Smooth muscle cell (in vitro differentiated cells): ENCODE data around the gene PLA2G4A. TPM values are rescaled to one million over a fixed set of nuclear protein-coding genes. Genes with fewer than 3 reads are reported as not detected.

Experiments used
- DNase-seq: peaks from one replicate; lab custom pipeline; 2025; ENCODE audit not compliant: unreplicated experiment; lab: John Stamatoyannopoulos, UW
- H2AFZ ChIP-seq: fragments of 200-600 bp; sonication (generic); 2 replicates; pipeline ENCODE4 v1.6.0; 2016; ENCODE audit warnings: antibody characterized with exemption, low read depth, mild to moderate bottlenecking
- H3F3A ChIP-seq: fragments of 200-600 bp; sonication (generic); 2 replicates; pipeline ENCODE4 v1.6.0; 2017; ENCODE audit warnings: antibody characterized with exemption, low read depth
- H3K27ac ChIP-seq: fragments of 200-600 bp; sonication (generic); 2 replicates; pipeline ENCODE4 v1.5.1; 2016; ENCODE audit warnings: low read depth, mild to moderate bottlenecking
- H3K27me3 ChIP-seq: fragments of 200-600 bp; sonication (generic); 2 replicates; pipeline ENCODE4 v1.6.1; 2016; ENCODE audit warnings: low read depth, mild to moderate bottlenecking
- H3K36me3 ChIP-seq: fragments of 200-600 bp; sonication (generic); 2 replicates; pipeline ENCODE4 v1.5.1; 2016; ENCODE audit warnings: low read depth
- H3K4me1 ChIP-seq: fragments of 200-600 bp; sonication (generic); 2 replicates; pipeline ENCODE4 v1.5.1; 2016; ENCODE audit warnings: low read depth
- H3K4me2 ChIP-seq: fragments of 200-600 bp; sonication (generic); 2 replicates; pipeline ENCODE4 v1.6.0; 2016; ENCODE audit warnings: mild to moderate bottlenecking
- H3K4me3 ChIP-seq: fragments of 200-600 bp; sonication (generic); 2 replicates; pipeline ENCODE4 v1.5.1; 2016; ENCODE audit warnings: mild to moderate bottlenecking
- H3K79me2 ChIP-seq: fragments of 200-600 bp; sonication (generic); 2 replicates; pipeline ENCODE4 v1.6.0; 2016; ENCODE audit warnings: low read depth, mild to moderate bottlenecking
- H3K9ac ChIP-seq: fragments of 200-600 bp; sonication (generic); 2 replicates; pipeline ENCODE4 v1.6.0; 2016; ENCODE audit warnings: low read depth
- H3K9me3 ChIP-seq: fragments of 200-600 bp; sonication (generic); replicated peaks from 2 replicates; pipeline ENCODE4 v1.5.1; 2016; ENCODE audit warnings: low read depth
- H4K20me1 ChIP-seq: fragments of 200-600 bp; sonication (generic); 2 replicates; pipeline ENCODE4 v1.6.0; 2016; ENCODE audit warnings: low read depth
- CTCF ChIP-seq: fragments of 200-600 bp; sonication (generic); IDR thresholded peaks from 2 replicates; pipeline ENCODE4 v1.5.1; 2017; ENCODE audit warnings: borderline replicate concordance, mild to moderate bottlenecking, antibody characterized with exemption; ENCODE audit not compliant: insufficient read depth, poor library complexity, severe bottlenecking
- WGBS: methylation state at CpG from one replicate; pipeline ENCODE4 v1.1.7; 2016; ENCODE audit warnings: low lambda C conversion rate; 5-methylcytosine and 5-hydroxymethylcytosine counted together
- polyA plus RNA-seq: library from polyadenylated mRNA; unstranded; fragments of >200 nt; fragmentation: Nextera tagmentation; extraction: Ambion mirVana; gene quantifications from 2 replicates; pipeline ENCODE4 v1.2.1, GENCODE V29; 2016
- total RNA-seq: library from RNA; depleted of rRNA; stranded (reverse); fragments of >200 nt; gene quantifications from 2 replicates; pipeline ENCODE4 v1.2.3, GENCODE V29; 2014

Gene PLA2G4A
- total and polyA plus RNA-seq, 2 experiments from 2014 or later, result 3.3 to 7.8 TPM

GRCh38 chr1:186957314-186957713 is 128.6 kb downstream of the PLA2G4A start:
- WGBS, result 38% methylated on average over 2 of the region's 2 CpGs
- no peak overlapping the region for H3K9ac ChIP-seq
- no peaks in the 10 kb centered on the region for H3K36me3 ChIP-seq
- no peaks in the 10 kb centered on the region for H3K79me2 ChIP-seq
- H2AFZ ChIP-seq, result no peak overlapping the region
- H3K9me3 ChIP-seq, result no peaks in the 10 kb centered on the region
- no peaks in the 10 kb centered on the region for H3K4me1 ChIP-seq
- no peaks in the 10 kb centered on the region for H3K27me3 ChIP-seq
- no peak for DNase-seq
- no peak overlapping the region for H3K27ac ChIP-seq
- no peaks in the 10 kb centered on the region for H3F3A ChIP-seq
- no peaks in the 10 kb centered on the region for H4K20me1 ChIP-seq
- no peak overlapping the region for H3K4me3 ChIP-seq
- no peak overlapping the region for H3K4me2 ChIP-seq
- TF ChIP-seq CTCF, result no peak

- WGBS, result 82% methylated on average over 2 of the region's 2 CpGs
- Histone ChIP-seq H2AFZ (no peak overlapping the region), H3F3A (no peaks in the 10 kb centered on the region), H3K9me3 (no peaks in the 10 kb centered on the region), H3K4me1 (no peaks in the 10 kb centered on the region), H3K9ac (no peak overlapping the region), H3K27me3 (no peaks in the 10 kb centered on the region), H4K20me1 (no peaks in the 10 kb centered on the region), H3K79me2 (no peaks in the 10 kb centered on the region), H3K36me3 (no peaks in the 10 kb centered on the region), H3K27ac (no peak overlapping the region), H3K4me3 (no peak overlapping the region), H3K4me2 (no peak overlapping the region)
- no peak for DNase-seq
- no peak for TF ChIP-seq CTCF
Observed at GRCh38 chr1:186958520-186958919, 129.8 kb downstream of the PLA2G4A start.

- H3K4me1 ChIP-seq, result no peaks in the 10 kb centered on the region
- no peak overlapping the region for H3K27ac ChIP-seq
- H4K20me1 ChIP-seq, result no peaks in the 10 kb centered on the region
- TF ChIP-seq CTCF, result no peak
- no peak overlapping the region for H3K4me3 ChIP-seq
- no peak overlapping the region for H2AFZ ChIP-seq
- no peak overlapping the region for H3K4me2 ChIP-seq
- 91% methylated on average over 1 of the region's 1 CpG for WGBS
- no peaks in the 10 kb centered on the region for H3K27me3 ChIP-seq
- H3K9me3 ChIP-seq, result no peaks in the 10 kb centered on the region
- no peak for DNase-seq
- no peaks in the 10 kb centered on the region for H3K79me2 ChIP-seq
- H3K9ac ChIP-seq, result no peak overlapping the region
- no peaks in the 10 kb centered on the region for H3K36me3 ChIP-seq
- H3F3A ChIP-seq, result no peaks in the 10 kb centered on the region
Observed at GRCh38 chr1:186960861-186961260, 132.1 kb downstream of the PLA2G4A start.

GRCh38 chr1:186965847-186966246 is 137.1 kb downstream of the PLA2G4A start:
- no peak overlapping the region for H3K27ac ChIP-seq
- no peaks in the 10 kb centered on the region for H3K79me2 ChIP-seq
- H3K27me3 ChIP-seq, result no peaks in the 10 kb centered on the region
- H3K4me3 ChIP-seq, result no peak overlapping the region
- no peak for DNase-seq
- no peaks in the 10 kb centered on the region for H3K4me1 ChIP-seq
- TF ChIP-seq CTCF, result no peak
- H3K9me3 ChIP-seq, result no peaks in the 10 kb centered on the region
- no peaks in the 10 kb centered on the region for H4K20me1 ChIP-seq
- H2AFZ ChIP-seq, result no peak overlapping the region
- H3K36me3 ChIP-seq, result no peaks in the 10 kb centered on the region
- H3K9ac ChIP-seq, result no peak overlapping the region
- H3F3A ChIP-seq, result no peaks in the 10 kb centered on the region
- no peak overlapping the region for H3K4me2 ChIP-seq
